Right renal cortex interstitium (tissue), 3 donors: ENCODE data around the gene METAP1. TPM values are rescaled to one million over a fixed set of nuclear protein-coding genes. Genes with fewer than 3 reads are reported as not detected.
A peak's percentile ranks its signal among the peaks of the same experiment; 100 is the strongest.
"Not testable (repeated sequence)": the region's sequence is repeated elsewhere in the genome, so short reads cannot be mapped to it uniquely, and the experiment has no call there.

Source experiments
- DNase-seq, 3 donors: peaks; one replicate each; pipeline ENCODE4 v3.0.0-alpha.2; 2013; ENCODE audit warnings: low read depth in 3 of 3, low spot score in 2 of 3
- polyA plus RNA-seq, 3 donors: library from polyadenylated mRNA; unstranded; fragments of 120-200 nt; gene quantifications; one replicate each; pipeline ENCODE4 v1.2.1, GENCODE V29; 2013; ENCODE audit not compliant: insufficient read length in 3 of 3

The METAP1 gene
- polyA plus RNA-seq, 3 donors: 68.3 to 73.8 (median 73.6) TPM

DNA sequence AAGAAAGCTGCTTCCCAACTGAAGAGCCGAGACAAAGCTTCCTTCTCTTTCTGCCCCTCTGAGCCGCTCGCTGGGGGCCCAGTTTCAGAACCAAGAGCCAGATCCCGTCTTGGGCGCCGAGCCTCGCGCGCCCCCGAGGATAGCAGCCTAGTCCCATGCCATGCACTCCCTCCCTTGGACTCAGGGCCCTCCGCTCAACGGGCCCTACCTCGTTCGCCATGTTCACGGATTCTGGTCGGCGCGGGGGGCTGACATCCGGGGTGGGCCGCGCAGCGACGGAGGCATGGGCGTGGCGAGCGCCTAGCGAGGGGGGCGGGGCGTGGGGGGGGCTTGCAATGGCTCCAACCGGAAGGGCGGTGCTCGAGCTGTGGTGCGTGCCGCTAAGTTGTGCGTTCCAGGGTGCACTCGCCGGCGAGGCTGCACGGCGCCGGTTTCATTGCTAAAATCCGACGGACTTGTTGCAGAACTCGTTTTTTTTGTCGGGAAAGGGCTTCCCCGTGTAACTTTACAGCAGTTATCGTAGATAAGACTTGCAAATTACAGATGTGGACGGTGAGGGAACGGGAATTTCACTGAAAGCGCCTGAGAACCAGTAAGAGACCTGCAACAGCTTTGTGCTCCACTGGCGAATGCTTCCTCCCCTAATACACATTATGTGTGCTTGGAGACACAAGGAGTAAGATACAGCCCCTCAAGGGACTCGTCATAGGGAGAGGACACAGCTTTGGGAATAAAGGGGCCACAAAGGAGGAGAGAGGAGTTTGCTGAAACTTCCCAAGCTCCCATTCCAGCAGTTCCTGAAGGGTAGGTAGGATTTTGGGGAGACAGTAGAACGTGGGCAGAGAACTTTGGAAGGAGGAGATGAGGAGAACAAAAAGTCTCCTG lies 93.2 kb downstream of the METAP1 start, which contains the start of gene ADH5:
ADH5 (minus strand) TSS at position 308 of the 885 bp plus-strand sequence; CDS start at position 220, 88 bp downstream.
- peak; percentile 68 to 75 (median 68) for DNase-seq

DNA sequence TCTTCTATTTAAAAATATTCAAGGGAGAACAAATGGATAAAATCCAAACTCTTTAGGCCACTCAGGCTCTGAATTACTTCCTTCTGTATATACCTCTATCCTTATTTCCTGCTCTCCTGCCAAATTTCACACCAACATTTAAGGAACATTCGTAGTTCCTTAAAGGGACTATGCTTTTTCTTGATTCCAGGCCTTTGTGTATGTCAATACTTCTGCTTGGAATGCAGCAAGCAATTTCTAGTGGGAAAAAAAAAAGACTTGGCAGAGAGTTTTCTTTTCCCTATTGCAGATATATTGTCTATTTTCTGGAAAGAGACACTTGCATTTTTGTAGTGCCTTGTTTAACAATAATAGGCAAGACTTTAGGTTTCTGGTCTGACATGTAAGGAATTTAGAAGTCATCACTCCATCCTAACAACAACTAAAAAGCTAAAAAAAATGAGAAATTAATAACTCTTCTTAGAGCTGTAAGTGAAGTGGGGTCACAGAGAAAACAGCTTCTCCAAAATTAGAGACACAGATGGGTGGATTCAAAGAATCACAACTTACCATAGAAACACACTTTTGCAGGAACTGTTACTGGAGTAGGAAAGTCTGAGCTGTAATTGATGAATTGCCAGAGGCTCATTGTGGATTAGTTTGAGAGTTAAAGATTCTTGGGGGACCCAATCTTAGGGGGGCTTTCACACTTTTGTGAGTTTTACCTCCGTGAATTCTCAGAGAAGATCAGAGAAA lies 95.1 kb downstream of the METAP1 start:
- no peak for DNase-seq

DNA sequence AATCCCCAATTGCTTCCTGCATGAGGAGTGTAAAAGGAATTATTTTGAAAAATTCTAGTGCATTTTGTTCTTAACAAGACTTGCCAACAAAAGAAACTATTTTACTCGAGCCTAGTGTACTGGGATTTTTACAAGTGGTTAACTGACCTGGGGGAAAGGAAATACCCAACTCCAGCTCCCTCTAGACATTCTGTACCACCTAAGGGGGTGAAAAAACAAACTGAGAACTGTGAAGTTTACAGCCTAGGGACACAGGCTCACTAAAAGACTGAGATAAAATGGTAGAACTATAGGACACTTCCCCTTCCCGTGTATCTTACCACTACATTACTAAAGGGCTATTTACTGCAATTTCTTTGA lies 95.7 kb downstream of the METAP1 start:
- no peak for DNase-seq

DNA sequence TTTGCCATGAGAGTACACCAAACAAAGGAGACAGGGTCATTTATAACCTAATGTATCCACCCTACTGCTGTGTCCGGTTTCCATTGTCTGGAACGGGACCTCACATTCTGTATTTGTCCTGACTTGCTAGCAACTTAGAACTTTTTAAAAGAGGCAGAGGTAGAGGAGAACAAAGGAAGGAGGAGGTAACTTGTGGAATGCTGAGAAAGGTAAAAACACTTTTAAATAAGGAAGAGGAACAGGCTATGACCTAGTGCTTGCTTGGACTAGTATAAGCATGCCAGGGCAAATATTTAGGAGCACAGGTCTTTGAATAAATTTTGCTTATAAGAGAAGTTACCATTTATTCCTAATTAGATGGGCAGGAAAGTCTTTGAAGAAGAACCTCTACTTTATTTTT lies 96.3 kb downstream of the METAP1 start:
- DNase-seq: not testable (repeated sequence)

DNA sequence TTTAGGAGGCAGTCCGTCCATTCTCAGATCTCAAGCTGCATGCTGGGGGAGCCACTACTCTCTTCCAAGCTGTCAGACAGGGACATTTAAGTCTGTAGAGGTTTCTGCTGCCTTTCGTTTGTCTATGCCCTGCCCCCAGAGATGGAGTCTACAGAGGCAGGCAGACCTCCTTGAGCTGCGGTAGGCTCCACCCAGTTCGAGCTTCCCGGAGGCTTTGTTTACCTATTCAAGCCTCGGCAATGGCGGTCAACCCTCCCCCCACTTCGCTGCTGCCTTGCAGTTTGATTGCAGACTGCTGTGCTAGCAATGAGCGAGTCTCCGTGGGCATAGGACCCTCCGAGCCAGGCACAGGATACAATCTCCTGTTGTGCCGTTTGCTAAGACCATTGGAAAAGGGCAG lies 103.8 kb downstream of the METAP1 start:
- no peak for DNase-seq

DNA sequence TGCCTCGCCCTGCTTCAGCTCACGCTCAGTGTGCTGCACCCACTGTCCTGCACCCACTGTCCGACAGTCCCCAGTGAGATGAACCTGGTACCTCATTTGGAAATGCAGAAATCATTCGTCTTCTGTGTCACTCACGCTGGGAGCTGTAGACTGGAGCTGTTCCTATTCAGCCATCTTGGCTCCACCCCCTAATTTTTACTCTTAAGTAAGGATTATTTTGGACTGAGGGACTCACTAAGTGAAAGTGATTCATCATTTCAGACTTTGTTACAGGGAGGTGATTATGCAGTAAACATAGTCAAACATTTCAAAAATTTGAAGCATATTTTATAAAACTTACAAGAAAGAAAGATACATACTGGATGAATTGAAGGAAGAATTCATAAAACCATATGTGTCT lies 104.3 kb downstream of the METAP1 start:
- DNase-seq: not testable (repeated sequence)

DNA sequence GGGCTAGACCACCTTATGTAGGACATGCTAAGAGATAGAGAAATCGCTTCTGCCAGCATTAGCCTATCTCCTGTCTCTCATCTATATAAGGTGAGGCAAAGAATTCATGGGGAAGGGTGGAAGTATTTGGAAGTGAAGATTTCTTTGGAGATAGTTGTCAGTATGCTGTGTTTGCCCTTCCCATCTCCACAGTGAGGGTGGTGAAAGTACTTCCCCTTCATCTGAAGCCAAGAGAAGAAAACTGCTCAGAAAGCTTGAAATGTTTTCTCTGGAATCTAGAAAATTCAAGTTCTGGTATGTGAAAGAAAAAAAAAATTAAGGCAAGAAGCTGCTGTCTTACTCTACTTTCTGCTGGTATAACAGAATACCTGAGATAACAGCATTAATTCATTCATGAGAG lies 105.4 kb downstream of the METAP1 start:
- DNase-seq: no peak

DNA sequence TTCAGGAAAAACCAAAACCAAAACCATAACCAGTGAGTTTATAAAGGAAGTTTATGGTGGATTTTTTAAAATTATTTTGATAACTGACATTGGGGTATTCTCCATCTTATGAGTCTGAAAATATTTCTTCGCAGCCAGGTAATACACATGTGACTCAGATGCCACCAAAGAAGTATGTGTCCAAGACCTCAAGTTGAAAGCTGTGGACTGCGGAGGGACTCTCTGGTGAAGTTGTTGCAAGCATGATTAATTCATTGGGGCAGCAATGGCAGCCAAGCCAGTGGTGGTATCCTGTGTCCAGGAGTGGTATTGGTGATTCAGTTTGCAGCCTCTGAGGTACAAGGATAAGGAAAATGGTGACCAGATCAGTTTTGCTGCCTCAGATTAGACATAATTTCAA lies 107.1 kb downstream of the METAP1 start:
- no peak for DNase-seq

DNA sequence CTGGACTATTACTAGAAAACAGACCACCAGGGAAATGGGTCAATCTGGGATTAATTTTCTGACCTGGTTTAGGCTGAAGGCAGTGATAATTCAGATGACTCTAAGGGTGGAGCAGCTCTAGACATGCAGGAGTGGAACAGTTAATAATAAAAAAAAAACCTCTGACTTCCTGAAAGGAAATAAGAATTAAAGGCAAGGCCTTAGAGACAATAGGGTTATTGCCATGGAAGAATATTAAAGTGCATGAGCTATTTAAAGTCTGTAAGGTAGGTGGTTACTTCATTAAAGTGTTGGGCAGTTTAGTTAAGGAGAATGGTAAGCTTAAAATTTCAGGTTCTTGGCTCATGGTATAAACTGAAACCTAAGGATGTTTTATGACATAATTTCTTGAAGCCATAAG lies 107.6 kb downstream of the METAP1 start:
- no peak for DNase-seq

DNA sequence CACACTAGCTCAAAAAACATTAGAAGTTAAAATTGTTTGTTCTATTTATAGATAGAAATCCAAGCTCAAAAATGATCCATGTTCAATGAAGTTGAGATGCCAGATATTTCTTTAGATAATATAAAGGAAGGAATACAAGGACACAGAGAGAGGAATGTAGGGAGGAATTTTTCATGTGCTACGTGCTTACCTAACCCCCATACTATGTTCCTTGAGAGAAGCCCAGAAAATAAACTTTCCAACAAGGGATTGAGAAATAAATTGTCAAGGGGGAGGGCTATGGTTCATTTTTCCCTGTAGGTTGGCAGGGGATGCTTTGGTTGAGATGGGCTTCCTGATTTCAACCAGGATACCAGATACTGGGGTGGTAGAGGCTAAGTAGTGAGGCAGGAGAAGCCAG lies 108.6 kb downstream of the METAP1 start:
- no peak for DNase-seq

DNA sequence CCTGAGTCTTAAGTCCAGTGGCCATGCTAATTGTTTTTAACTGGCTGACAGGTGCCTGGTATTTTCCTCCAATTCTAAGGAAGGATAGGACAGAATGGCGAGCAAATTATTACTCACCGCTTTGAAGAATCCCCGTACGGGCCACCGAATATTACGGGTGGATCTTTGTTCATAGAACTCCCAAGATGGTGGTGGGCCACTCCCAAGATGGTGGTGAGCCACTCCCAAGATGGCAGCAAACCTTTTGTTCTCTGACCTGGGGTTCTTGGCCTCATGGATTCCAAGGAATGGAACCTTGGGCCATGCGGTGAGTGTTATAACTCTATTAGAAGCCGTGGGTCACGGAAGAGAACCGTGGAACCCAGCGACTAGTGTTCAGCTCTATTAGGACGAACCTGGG lies 113.8 kb downstream of the METAP1 start:
- DNase-seq: not testable (repeated sequence)

Other genes starting within 250 kb of the METAP1 start
- 100 to 1,000 TPM; 136 to 156 (median 150) TPM for gene EIF4E, start 66.6 kb upstream of the METAP1 start, polyA plus RNA-seq
- 100 to 1,000 TPM; 299 to 312 (median 310) TPM for gene ADH5, start 93.1 kb downstream of the METAP1 start, polyA plus RNA-seq
- under 1 TPM; 0.42 to 0.93 (median 0.51) TPM for gene ADH4, start 148.6 kb downstream of the METAP1 start, polyA plus RNA-seq
- 10 to 100 TPM; 22.5 to 43.7 (median 28.1) TPM for gene ADH6, start 223.5 kb downstream of the METAP1 start, polyA plus RNA-seq